Naive thymus-derived CD4-positive, alpha-beta T cell (primary cell): ENCODE data around the gene JKAMP. TPM values are rescaled to one million over a fixed set of nuclear protein-coding genes. Genes with fewer than 3 reads are reported as not detected.

Source experiments
- ATAC-seq: fragments of 150-1000 bp; cut with Tn5 transposase; 2 replicates; pipeline ENCODE4 v1.10.0; 2021; ENCODE audit warnings: mild to moderate bottlenecking, moderate library complexity
- CTCF ChIA-PET: fragments of 350-600 bp; sonication (Branson Sonifier 250); formaldehyde crosslinking; loops from one replicate; lab custom pipeline; 2021; ENCODE audit warnings: antibody characterized with exemption; lab: Charles Lee
- POLR2A ChIA-PET: fragments of 350-600 bp; sonication (Branson Sonifier 250); formaldehyde crosslinking; loops from one replicate; lab custom pipeline; 2021; ENCODE audit warnings: antibody characterized with exemption, inconsistent platforms; lab: Charles Lee
- DNase-seq, 9 donors: peaks; one replicate each; pipeline versions ENCODE4 v3.0.0 to v3.0.0-alpha.2; 2020 to 2022; ENCODE audit warnings: mixed read lengths in 1 of 9
- H3K27ac ChIP-seq: one replicate; pipeline ENCODE4 v1.7.0; 2013; ENCODE audit warnings: mild to moderate bottlenecking, low read depth, low read length, moderate library complexity
- H3K27me3 ChIP-seq, 2 donors: one replicate each; pipeline ENCODE4 v1.7.0; 2013; ENCODE audit warnings: low read length in 2 of 2, mild to moderate bottlenecking in 2 of 2, moderate library complexity in 2 of 2; ENCODE audit not compliant: control insufficient read depth in 2 of 2, insufficient read depth in 2 of 2
- H3K36me3 ChIP-seq, 3 experiments: 1 replicate in 2 of 3; 2 replicates in 1 of 3; pipeline ENCODE4 v1.7.0; 2013; ENCODE audit warnings: low read length in 3 of 3, mild to moderate bottlenecking in 3 of 3, moderate library complexity in 1 of 3; ENCODE audit not compliant: insufficient read depth in 3 of 3, control insufficient read depth in 2 of 3
- H3K4me1 ChIP-seq, 2 donors: one replicate each; pipeline ENCODE4 v1.7.0; 2013; ENCODE audit warnings: low read length in 2 of 2, mild to moderate bottlenecking in 2 of 2, moderate library complexity in 1 of 2; ENCODE audit not compliant: control insufficient read depth in 2 of 2, insufficient read depth in 2 of 2
- H3K4me3 ChIP-seq: 2 replicates; pipeline ENCODE4 v1.7.0; 2013; ENCODE audit warnings: mild to moderate bottlenecking, low read length
- H3K9me3 ChIP-seq, 3 experiments: 1 replicate in 2 of 3; 2 replicates in 1 of 3; pipeline ENCODE4 v1.7.0; 2013; ENCODE audit warnings: low read length in 3 of 3; ENCODE audit not compliant: control insufficient read depth in 2 of 3
- H3K27ac Mint-ChIP-seq, 9 donors: one replicate each; pipeline ENCODE4 v1.8.0; 2020 to 2022; ENCODE audit warnings: mixed read lengths in 9 of 9, mild to moderate bottlenecking in 8 of 9, moderate library complexity in 5 of 9, inconsistent platforms in 2 of 9
- H3K27me3 Mint-ChIP-seq, 5 donors: one replicate each; pipeline ENCODE4 v1.8.0; 2021 to 2022; ENCODE audit warnings: mixed read lengths in 5 of 5, mild to moderate bottlenecking in 1 of 5
- H3K36me3 Mint-ChIP-seq, 5 donors: one replicate each; pipeline ENCODE4 v1.8.0; 2020 to 2022; ENCODE audit warnings: mixed read lengths in 5 of 5, mild to moderate bottlenecking in 3 of 5, inconsistent platforms in 1 of 5
- H3K4me1 Mint-ChIP-seq, 7 donors: one replicate each; pipeline ENCODE4 v1.8.0; 2020 to 2022; ENCODE audit warnings: mixed read lengths in 7 of 7, mild to moderate bottlenecking in 3 of 7, inconsistent platforms in 1 of 7
- H3K4me3 Mint-ChIP-seq, 10 donors: one replicate each; pipeline ENCODE4 v1.8.0; 2020 to 2022; ENCODE audit warnings: mild to moderate bottlenecking in 10 of 10, mixed read lengths in 10 of 10, moderate library complexity in 6 of 10, inconsistent platforms in 2 of 10
- H3K9me3 Mint-ChIP-seq, 11 donors: one replicate each; pipeline ENCODE4 v1.8.0; 2020 to 2022; ENCODE audit warnings: mixed read lengths in 11 of 11, mild to moderate bottlenecking in 4 of 11, inconsistent platforms in 1 of 11, moderate library complexity in 1 of 11
- intact Hi-C, 2 donors: fragments of 100-400 bp; cut with micrococcal nuclease; formaldehyde crosslinking; loops; one replicate each; pipeline ENCODE4 v1.15.1; 2023
- polyA plus RNA-seq, 2 donors: library from polyadenylated mRNA; unstranded; fragments of 300-500 nt; fragmentation: Illumina TruSeq; gene quantifications; one replicate each; pipeline ENCODE4 v1.2.3, GENCODE V29; 2021
- total RNA-seq, 6 experiments: library from RNA in 5 of 6; stranded (reverse) in 5 of 6; gene quantifications; 1 replicate in 5 of 6; 2 replicates in 1 of 6; pipeline ENCODE4 v1.2.3 and lab custom pipeline; 2021 to 2026

The JKAMP gene
- total and polyA plus RNA-seq, 7 experiments from 2014 or later, result 12.2 to 54.1 (median 32.6) TPM

- intact Hi-C loops, result loop anchor here (1.0 to 5.0 kb wide), 7 partner anchors 43 to 680 kb away; partner anchors contain the start of gene CCDC175 (in 2 of the 2)
- Mint-ChIP-seq H3K36me3 (peaks cover 0 to 6% (median 0%) of the 10 kb centered on the region in 5 donors), H3K27ac (no peak overlapping the region), H3K27me3 (peaks cover 8 to 18% (median 13%) of the 10 kb centered on the region in 5 donors), H3K4me1 (peaks cover 3 to 14% (median 13%) of the 10 kb centered on the region in 7 donors), H3K9me3 (no peaks in the 10 kb centered on the region), H3K4me3 (no peak overlapping the region)
- H3K4me1 ChIP-seq, result peaks cover 0 to 4% of the 10 kb centered on the region in 2 donors
- ChIA-PET CTCF (interaction anchor here (1.1 to 1.4 kb wide), 2 partner anchors 15 to 677 kb away, joined by 5 to 6 read pairs; no protein-coding TSS in a partner anchor), POLR2A (interaction anchor here (0.5 kb wide), 1 partner anchor 9 kb away, joined by 3 read pairs; no protein-coding TSS in a partner anchor)
- ATAC-seq (no peak), DNase-seq (no peak)
- no peaks in the 10 kb centered on the region for H3K27me3 ChIP-seq
- H3K4me3 ChIP-seq, result no peak overlapping the region
- peaks cover 0 to 5% (median 3%) of the 10 kb centered on the region in 3 experiments for H3K36me3 ChIP-seq
- H3K9me3 ChIP-seq, result no peaks in the 10 kb centered on the region
- H3K27ac ChIP-seq, result no peak overlapping the region
Measured at GRCh38 chr14:59507752-59508103, 23.4 kb downstream of the JKAMP start.

DNA sequence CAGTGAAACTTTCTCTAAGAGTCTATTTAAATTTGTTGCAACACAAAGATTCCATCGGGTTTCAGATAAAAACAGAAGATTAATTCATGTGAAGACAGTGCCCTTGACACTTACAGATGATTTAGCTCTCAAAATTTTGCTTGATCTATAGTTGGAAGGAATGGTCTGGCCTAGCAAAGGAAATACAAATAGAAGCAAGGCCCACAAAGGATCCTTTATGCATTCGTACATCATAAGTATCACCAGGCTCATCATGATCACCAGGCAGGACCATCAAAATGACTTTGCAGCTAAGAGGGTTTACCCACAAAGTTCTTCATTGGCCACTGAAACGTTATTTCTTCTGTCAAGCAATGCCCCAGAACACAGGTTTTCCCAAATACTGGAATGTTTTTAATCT, 24.8 kb downstream of the JKAMP start:
- POLR2A ChIA-PET, result no interaction called here
- peaks cover 0 to 2% (median 1%) of the 10 kb centered on the region in 3 experiments for H3K36me3 ChIP-seq
- no peaks in the 10 kb centered on the region for H3K27me3 ChIP-seq
- no peak for DNase-seq
- intact Hi-C loops, result loop anchor here in 1 of 2 donors (5.0 kb wide), 3 partner anchors 178 to 678 kb away; no protein-coding TSS in a partner anchor
- H3K9me3 Mint-ChIP-seq, result no peaks in the 10 kb centered on the region
- H3K4me3 Mint-ChIP-seq, result no peak overlapping the region
- peaks cover 1 to 10% (median 9%) of the 10 kb centered on the region in 7 donors for H3K4me1 Mint-ChIP-seq
- no peak overlapping the region for H3K4me3 ChIP-seq
- H3K27me3 Mint-ChIP-seq, result peaks cover 8 to 24% (median 17%) of the 10 kb centered on the region in 5 donors
- H3K27ac Mint-ChIP-seq, result no peak overlapping the region
- ATAC-seq, result no peak
- peaks cover 0 to 4% of the 10 kb centered on the region in 2 donors for H3K4me1 ChIP-seq
- CTCF ChIA-PET, result no interaction called here
- no peaks in the 10 kb centered on the region for H3K9me3 ChIP-seq
- no peak overlapping the region for H3K27ac ChIP-seq
- H3K36me3 Mint-ChIP-seq, result peaks cover 0 to 2% (median 0%) of the 10 kb centered on the region in 5 donors

- no peak overlapping the region for H3K4me3 ChIP-seq
- Mint-ChIP-seq H3K36me3 (no peaks in the 10 kb centered on the region), H3K27me3 (peaks cover 8 to 30% (median 17%) of the 10 kb centered on the region in 5 donors), H3K27ac (peak overlapping the region in 1 of 9 donors; percentile 15), H3K4me3 (no peak overlapping the region), H3K9me3 (peaks cover 0 to 7% (median 0%) of the 10 kb centered on the region in 11 donors), H3K4me1 (peaks cover 0 to 3% (median 0%) of the 10 kb centered on the region in 7 donors)
- no peak for DNase-seq
- intact Hi-C loops, result no loop called here
- no peak for ATAC-seq
- ChIA-PET CTCF (no interaction called here), POLR2A (no interaction called here)
- no peaks in the 10 kb centered on the region for H3K9me3 ChIP-seq
- H3K27ac ChIP-seq, result no peak overlapping the region
- H3K27me3 ChIP-seq, result no peaks in the 10 kb centered on the region
- H3K36me3 ChIP-seq, result no peaks in the 10 kb centered on the region
- no peaks in the 10 kb centered on the region for H3K4me1 ChIP-seq
Measured at GRCh38 chr14:59510001-59510400, 25.7 kb downstream of the JKAMP start.

DNA sequence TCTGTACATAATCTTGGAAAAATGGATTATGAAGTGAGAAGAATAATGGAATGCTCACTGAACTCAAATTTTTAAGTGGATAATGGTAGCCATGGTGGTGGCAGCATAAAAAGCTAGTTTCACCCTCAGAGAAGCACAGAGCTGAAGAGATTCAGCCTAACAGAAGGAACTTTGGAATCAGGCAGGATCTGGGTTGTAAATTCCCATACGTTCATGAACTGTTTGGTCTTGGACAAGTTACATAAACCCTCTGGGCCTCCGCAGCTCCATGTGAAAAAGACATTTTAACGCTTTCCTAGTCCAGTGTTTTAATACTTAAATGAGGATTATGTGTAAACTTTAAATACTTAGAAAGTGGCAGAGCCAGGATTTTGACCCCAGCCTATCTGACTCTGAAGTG, 26.6 kb downstream of the JKAMP start:
- no peaks in the 10 kb centered on the region for H3K36me3 ChIP-seq
- peaks cover 0 to 3% (median 0%) of the 10 kb centered on the region in 7 donors for H3K4me1 Mint-ChIP-seq
- intact Hi-C loops, result no loop called here
- ATAC-seq, result no peak
- no peaks in the 10 kb centered on the region for H3K4me1 ChIP-seq
- H3K27ac Mint-ChIP-seq, result no peak overlapping the region
- peaks cover 0 to 7% (median 0%) of the 10 kb centered on the region in 11 donors for H3K9me3 Mint-ChIP-seq
- no peak overlapping the region for H3K4me3 ChIP-seq
- no peaks in the 10 kb centered on the region for H3K9me3 ChIP-seq
- ChIA-PET CTCF (no interaction called here), POLR2A (no interaction called here)
- no peak overlapping the region for H3K27ac ChIP-seq
- no peaks in the 10 kb centered on the region for H3K36me3 Mint-ChIP-seq
- no peaks in the 10 kb centered on the region for H3K27me3 ChIP-seq
- no peak overlapping the region for H3K4me3 Mint-ChIP-seq
- H3K27me3 Mint-ChIP-seq, result peaks cover 8 to 35% (median 21%) of the 10 kb centered on the region in 5 donors
- no peak for DNase-seq

- CTCF ChIA-PET, result interaction anchor here (0.9 kb wide), 1 partner anchor 27 kb away, joined by 3 read pairs; no protein-coding TSS in a partner anchor
- H3K36me3 Mint-ChIP-seq, result no peaks in the 10 kb centered on the region
- H3K27me3 Mint-ChIP-seq, result peaks cover 16 to 41% (median 23%) of the 10 kb centered on the region in 5 donors
- Histone ChIP-seq H3K27ac (no peak overlapping the region), H3K9me3 (no peaks in the 10 kb centered on the region), H3K4me3 (no peak overlapping the region), H3K27me3 (no peaks in the 10 kb centered on the region), H3K4me1 (no peaks in the 10 kb centered on the region), H3K36me3 (no peaks in the 10 kb centered on the region)
- ATAC-seq, result no peak
- intact Hi-C loops, result loop anchor here in 1 of 2 donors (1.0 kb wide), 1 partner anchor 64 kb away; the partner anchor contains the start of gene CCDC175
- H3K27ac Mint-ChIP-seq, result no peak overlapping the region
- peaks cover 0 to 3% (median 0%) of the 10 kb centered on the region in 7 donors for H3K4me1 Mint-ChIP-seq
- DNase-seq, result peak in 2 of 9 donors; percentile 2 to 4
- peaks cover 0 to 7% (median 0%) of the 10 kb centered on the region in 11 donors for H3K9me3 Mint-ChIP-seq
- POLR2A ChIA-PET, result no interaction called here
- H3K4me3 Mint-ChIP-seq, result no peak overlapping the region
Measured at GRCh38 chr14:59511916-59512575, 27.7 kb downstream of the JKAMP start.

DNA sequence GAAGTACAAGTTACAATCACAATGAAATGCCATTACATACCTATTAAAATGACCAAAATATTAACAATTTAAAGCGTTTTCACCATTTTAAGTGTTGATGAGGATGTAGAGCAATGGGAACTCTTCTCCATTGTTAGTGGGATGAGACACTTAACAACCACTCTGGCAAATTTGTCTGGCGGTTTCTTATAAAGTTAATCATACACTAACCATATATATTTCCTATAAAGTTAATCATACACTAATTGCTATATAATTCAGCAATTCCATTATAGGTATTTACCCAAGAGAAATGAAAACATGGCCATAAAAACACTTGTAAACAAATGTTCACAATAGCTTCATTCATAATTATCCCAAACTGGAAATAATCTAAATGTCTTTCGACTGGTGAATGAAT, 35.9 kb downstream of the JKAMP start:
- CTCF ChIA-PET, result no interaction called here
- no peak overlapping the region for H3K27ac Mint-ChIP-seq
- H3K4me1 Mint-ChIP-seq, result no peaks in the 10 kb centered on the region

More for the DNA sequence above, 35.9 kb downstream of the JKAMP start:
- intact Hi-C loops, result no loop called here
- Histone ChIP-seq H3K36me3 (no peaks in the 10 kb centered on the region), H3K27me3 (no peaks in the 10 kb centered on the region), H3K4me1 (no peaks in the 10 kb centered on the region), H3K4me3 (no peak overlapping the region), H3K27ac (no peak overlapping the region), H3K9me3 (no peaks in the 10 kb centered on the region)
- no peak for ATAC-seq
- DNase-seq, result no peak
- POLR2A ChIA-PET, result no interaction called here
- peaks cover 13 to 33% (median 17%) of the 10 kb centered on the region in 5 donors for H3K27me3 Mint-ChIP-seq
- no peak overlapping the region for H3K4me3 Mint-ChIP-seq
- no peaks in the 10 kb centered on the region for H3K36me3 Mint-ChIP-seq
- H3K9me3 Mint-ChIP-seq, result peaks cover 0 to 5% (median 0%) of the 10 kb centered on the region in 11 donors
